ENCODE data around the gene TM4SF4.

DNA sequence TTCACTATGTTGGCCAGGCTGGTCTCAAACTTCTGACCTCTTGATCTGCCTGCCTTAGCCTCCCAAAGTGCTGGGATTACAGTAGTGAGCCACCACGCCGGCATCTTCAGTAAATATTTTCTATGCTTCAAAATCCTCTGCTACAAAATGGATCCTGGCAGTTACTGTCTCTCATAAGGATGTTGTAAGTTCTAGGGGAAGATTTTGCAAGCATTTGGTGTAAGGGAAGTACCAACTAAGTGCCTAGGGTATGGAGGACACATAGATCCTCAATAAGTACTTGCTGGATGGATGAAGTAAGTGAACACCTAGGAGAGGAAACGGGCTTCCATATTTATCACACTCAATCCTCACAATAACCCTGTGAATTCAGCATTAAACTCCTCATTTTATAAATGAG lies 6.6 kb downstream of the TM4SF4 start:
- TF ChIP-seq SAP30 (IDR thresholded peaks at IDR 0.05; ENCODE audit: insufficient read depth, insufficient replicate concordance, low read length): no peak
- TF ChIP-seq, protein P1, sequence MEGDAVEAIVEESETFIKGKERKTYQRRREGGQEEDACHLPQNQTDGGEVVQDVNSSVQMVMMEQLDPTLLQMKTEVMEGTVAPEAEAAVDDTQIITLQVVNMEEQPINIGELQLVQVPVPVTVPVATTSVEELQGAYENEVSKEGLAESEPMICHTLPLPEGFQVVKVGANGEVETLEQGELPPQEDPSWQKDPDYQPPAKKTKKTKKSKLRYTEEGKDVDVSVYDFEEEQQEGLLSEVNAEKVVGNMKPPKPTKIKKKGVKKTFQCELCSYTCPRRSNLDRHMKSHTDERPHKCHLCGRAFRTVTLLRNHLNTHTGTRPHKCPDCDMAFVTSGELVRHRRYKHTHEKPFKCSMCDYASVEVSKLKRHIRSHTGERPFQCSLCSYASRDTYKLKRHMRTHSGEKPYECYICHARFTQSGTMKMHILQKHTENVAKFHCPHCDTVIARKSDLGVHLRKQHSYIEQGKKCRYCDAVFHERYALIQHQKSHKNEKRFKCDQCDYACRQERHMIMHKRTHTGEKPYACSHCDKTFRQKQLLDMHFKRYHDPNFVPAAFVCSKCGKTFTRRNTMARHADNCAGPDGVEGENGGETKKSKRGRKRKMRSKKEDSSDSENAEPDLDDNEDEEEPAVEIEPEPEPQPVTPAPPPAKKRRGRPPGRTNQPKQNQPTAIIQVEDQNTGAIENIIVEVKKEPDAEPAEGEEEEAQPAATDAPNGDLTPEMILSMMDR (IDR thresholded peaks at IDR 0.05; ENCODE audit: control extremely low read depth in 1 of 3, insufficient read depth in 1 of 3, low read depth in 1 of 3, low read length in 3 of 3): no peak
- no peak for TF ChIP-seq CREB1 (IDR thresholded peaks at IDR 0.05)
- TF ChIP-seq NRF1 (IDR thresholded peaks at IDR 0.05; ENCODE audit: low read depth, low read length): no peak
- TF ChIP-seq GTF2F1 (IDR thresholded peaks at IDR 0.05; ENCODE audit: borderline replicate concordance, low read depth, low read length): no peak
- no peak for TF ChIP-seq GABPA (IDR thresholded peaks at IDR 0.05; ENCODE audit: borderline replicate concordance, insufficient read depth, low read length)

All from H1 (cell line).